ENCODE measurements around the gene FSTL4. TPM values are rescaled to one million over a fixed set of nuclear protein-coding genes. Genes with fewer than 3 reads are reported as not detected.

The FSTL4 gene
- total and polyA plus RNA-seq, 2 donors (not counting 1 experiment from before 2014, with no cell fraction given), result 0.31 to 6.7 TPM

DNA sequence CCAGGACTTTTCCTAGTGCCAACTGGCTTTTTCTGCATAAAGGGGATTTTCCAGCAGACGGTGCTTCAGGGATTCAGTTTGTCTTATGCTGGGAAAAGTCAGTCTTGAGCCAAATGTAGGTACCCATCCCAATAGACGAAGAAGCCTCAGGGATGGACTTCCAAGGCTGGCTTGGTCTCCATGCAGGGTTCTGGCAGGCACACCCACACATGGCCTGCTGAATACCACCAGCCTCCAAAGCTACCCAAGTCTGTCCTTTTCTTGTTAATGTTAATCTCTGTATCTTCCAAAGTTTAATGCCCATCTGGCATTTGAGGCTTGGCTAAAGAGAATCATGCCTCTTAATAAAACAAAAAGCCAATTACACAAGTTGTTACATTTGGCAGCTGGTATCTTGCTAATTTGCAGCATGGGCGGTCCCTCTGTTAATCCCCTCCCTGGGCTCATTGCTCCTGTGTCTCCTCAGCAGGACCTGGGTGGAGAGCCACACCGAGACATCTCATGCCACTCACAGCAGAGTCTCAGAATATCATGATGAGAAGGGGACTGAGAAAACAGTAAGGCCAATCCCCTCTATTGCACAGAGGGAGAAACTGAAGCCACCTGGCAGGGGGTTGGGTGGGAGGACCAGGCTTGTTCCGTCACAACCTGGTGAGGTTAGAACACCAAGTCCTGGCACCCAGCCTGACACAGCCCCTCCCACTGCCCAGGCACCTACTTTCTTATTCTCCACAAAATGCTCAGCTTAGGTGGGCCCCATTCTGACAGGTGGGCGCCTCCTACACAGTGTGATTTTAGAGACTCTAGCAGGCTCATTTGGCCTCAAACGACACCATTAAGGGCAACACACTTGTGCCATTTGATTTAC lies 243.2 kb downstream of the FSTL4 start:
- Histone ChIP-seq H2AFZ (ENCODE audit: insufficient read depth, low read depth, low read length, poor library complexity, severe bottlenecking) (no peak overlapping the region), H3K27ac (ENCODE audit: low read length in 2 of 2) (no peak overlapping the region), H3K79me2 (ENCODE audit: control insufficient read depth, insufficient read depth, low read length) (no peaks in the 10 kb centered on the region), H3K4me3 (ENCODE audit: control extremely low read depth in 1 of 5, extremely low read depth in 1 of 5, insufficient read depth in 1 of 5, low read depth in 2 of 5, low read length in 4 of 5) (no peak overlapping the region), H3K4me1 (ENCODE audit: control insufficient read depth in 2 of 2, insufficient read depth in 2 of 2, low read length in 2 of 2) (no peaks in the 10 kb centered on the region), H3K9ac (ENCODE audit: low read length) (no peak overlapping the region), H3K9me3 (ENCODE audit: control extremely low read depth in 1 of 3, control insufficient read depth in 2 of 3, insufficient read depth in 1 of 3, low read length in 2 of 3) (peaks cover 0 to 5% (median 0%) of the 10 kb centered on the region in 3 donors), H4K20me1 (ENCODE audit: control insufficient read depth, insufficient read depth, low read length, poor library complexity, severe bottlenecking) (no peaks in the 10 kb centered on the region), H3K4me2 (replicated peaks; ENCODE audit: low read depth, low read length, poor library complexity, severe bottlenecking) (no peak overlapping the region), H3K27me3 (replicated peaks in 1 of 4; ENCODE audit: control extremely low read depth in 1 of 4, control insufficient read depth in 3 of 4, insufficient read depth in 4 of 4, low read length in 3 of 4) (peaks cover 0 to 3% (median 0%) of the 10 kb centered on the region in 4 experiments), H3K36me3 (replicated peaks in 1 of 2; ENCODE audit: control extremely low read depth in 1 of 2, control insufficient read depth in 1 of 2, extremely low read depth in 1 of 2, insufficient read depth in 2 of 2, low read length in 1 of 2) (no peaks in the 10 kb centered on the region)
- H3K4me3 Mint-ChIP-seq, result no peak overlapping the region
- no peak for TF ChIP-seq EZH2 (IDR thresholded peaks at IDR 0.05; ENCODE audit: borderline replicate concordance, insufficient read depth, low read depth, low read length, poor library complexity, severe bottlenecking)
- TF ChIP-seq, protein P1, sequence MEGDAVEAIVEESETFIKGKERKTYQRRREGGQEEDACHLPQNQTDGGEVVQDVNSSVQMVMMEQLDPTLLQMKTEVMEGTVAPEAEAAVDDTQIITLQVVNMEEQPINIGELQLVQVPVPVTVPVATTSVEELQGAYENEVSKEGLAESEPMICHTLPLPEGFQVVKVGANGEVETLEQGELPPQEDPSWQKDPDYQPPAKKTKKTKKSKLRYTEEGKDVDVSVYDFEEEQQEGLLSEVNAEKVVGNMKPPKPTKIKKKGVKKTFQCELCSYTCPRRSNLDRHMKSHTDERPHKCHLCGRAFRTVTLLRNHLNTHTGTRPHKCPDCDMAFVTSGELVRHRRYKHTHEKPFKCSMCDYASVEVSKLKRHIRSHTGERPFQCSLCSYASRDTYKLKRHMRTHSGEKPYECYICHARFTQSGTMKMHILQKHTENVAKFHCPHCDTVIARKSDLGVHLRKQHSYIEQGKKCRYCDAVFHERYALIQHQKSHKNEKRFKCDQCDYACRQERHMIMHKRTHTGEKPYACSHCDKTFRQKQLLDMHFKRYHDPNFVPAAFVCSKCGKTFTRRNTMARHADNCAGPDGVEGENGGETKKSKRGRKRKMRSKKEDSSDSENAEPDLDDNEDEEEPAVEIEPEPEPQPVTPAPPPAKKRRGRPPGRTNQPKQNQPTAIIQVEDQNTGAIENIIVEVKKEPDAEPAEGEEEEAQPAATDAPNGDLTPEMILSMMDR (IDR thresholded peaks at IDR 0.05), result no peak
- no peak for DNase-seq
- no peaks in the 10 kb centered on the region for H3K4me1 Mint-ChIP-seq
- CTCF ChIA-PET, result no interaction called here
- WGBS (ENCODE audit: insufficient coverage), result 82% methylated on average over 6 of the region's 7 CpGs
- peaks cover 21% of the 10 kb centered on the region for H3K27me3 Mint-ChIP-seq
- peaks cover under 1% of the 10 kb centered on the region for H3K9me3 Mint-ChIP-seq (ENCODE audit: insufficient read depth)
- intact Hi-C loops (cut with micrococcal nuclease), result no loop called here
- no peak for ATAC-seq (ENCODE audit: low read depth)
- H3K27ac Mint-ChIP-seq, result no peak overlapping the region
- POLR2A ChIA-PET, result no interaction called here

- no peaks in the 10 kb centered on the region for H3K9me3 Mint-ChIP-seq (ENCODE audit: insufficient read depth)
- no peak for ATAC-seq (ENCODE audit: low read depth)
Observed at GRCh38 chr5:133367984-133368383, 244.4 kb downstream of the FSTL4 start.

More at GRCh38 chr5:133367984-133368383, 244.4 kb downstream of the FSTL4 start:
- WGBS (ENCODE audit: insufficient coverage), result 77% methylated on average over 2 of the region's 2 CpGs
- Histone ChIP-seq H3K27ac (ENCODE audit: low read length in 2 of 2) (no peak overlapping the region), H3K9me3 (ENCODE audit: control extremely low read depth in 1 of 3, control insufficient read depth in 2 of 3, insufficient read depth in 1 of 3, low read length in 2 of 3) (no peaks in the 10 kb centered on the region), H4K20me1 (ENCODE audit: control insufficient read depth, insufficient read depth, low read length, poor library complexity, severe bottlenecking) (no peaks in the 10 kb centered on the region), H3K4me1 (ENCODE audit: control insufficient read depth in 2 of 2, insufficient read depth in 2 of 2, low read length in 2 of 2) (no peaks in the 10 kb centered on the region), H2AFZ (ENCODE audit: insufficient read depth, low read depth, low read length, poor library complexity, severe bottlenecking) (no peak overlapping the region), H3K27me3 (replicated peaks in 1 of 4; ENCODE audit: control extremely low read depth in 1 of 4, control insufficient read depth in 3 of 4, insufficient read depth in 4 of 4, low read length in 3 of 4) (no peaks in the 10 kb centered on the region), H3K4me3 (ENCODE audit: control extremely low read depth in 1 of 5, extremely low read depth in 1 of 5, insufficient read depth in 1 of 5, low read depth in 2 of 5, low read length in 4 of 5) (no peak overlapping the region), H3K79me2 (ENCODE audit: control insufficient read depth, insufficient read depth, low read length) (no peaks in the 10 kb centered on the region), H3K4me2 (replicated peaks; ENCODE audit: low read depth, low read length, poor library complexity, severe bottlenecking) (no peak overlapping the region), H3K9ac (ENCODE audit: low read length) (no peak overlapping the region), H3K36me3 (replicated peaks in 1 of 2; ENCODE audit: control extremely low read depth in 1 of 2, control insufficient read depth in 1 of 2, extremely low read depth in 1 of 2, insufficient read depth in 2 of 2, low read length in 1 of 2) (no peaks in the 10 kb centered on the region)
- Mint-ChIP-seq H3K4me1 (no peaks in the 10 kb centered on the region), H3K27ac (no peak overlapping the region), H3K4me3 (no peak overlapping the region), H3K27me3 (peaks cover 18% of the 10 kb centered on the region)
- ChIA-PET CTCF (interaction anchor here (1.2 kb wide), 1 partner anchor 257 kb away, joined by 3 read pairs; no protein-coding TSS in a partner anchor), POLR2A (no interaction called here)
- intact Hi-C loops (cut with micrococcal nuclease), result no loop called here
- DNase-seq, result no peak
- TF ChIP-seq, protein P1 (IDR thresholded peaks at IDR 0.05), result no peak
- TF ChIP-seq EZH2 (IDR thresholded peaks at IDR 0.05; ENCODE audit: borderline replicate concordance, insufficient read depth, low read depth, low read length, poor library complexity, severe bottlenecking), result no peak

Data from B cell (primary cell).